ENCODE data around the gene SOWAHD.
A peak's percentile ranks its signal among the peaks of the same experiment; 100 is the strongest.
"Not testable (repeated sequence)": the region's sequence is repeated elsewhere in the genome, so short reads cannot be mapped to it uniquely, and the experiment has no call there.

The SOWAHD gene

GRCh38 chrX:119791437-119792231 is 33.2 kb downstream of the SOWAHD start, which contains the start of gene RPL39:
Gene RPL39 (minus strand): TSS chrX:119791630. CDS start chrX:119791576, 54 bp downstream.
- intact Hi-C loops (cut with DNase I; ENCODE audit: low total_unique reads): loop anchor here (5.0 kb wide), 3 partner anchors 61 to 676 kb away; partner anchors contain the start of genes LAMP2 and UPF3B
- TF ChIP-seq CTCF (IDR thresholded peaks at IDR 0.05): no peak
- Histone ChIP-seq H3K36me3 (peaks cover 0 to 18% (median 14%) of the 10 kb centered on the region in 3 donors), H3K9me3 (no peaks in the 10 kb centered on the region), H3K4me1 (peaks cover 0 to 22% (median 3%) of the 10 kb centered on the region in 4 donors), H3K4me3 (peak within 1 kb of the TSS; percentile 70 to 79), H3K27ac (peak within 1 kb of the TSS; percentile 90 to 92), H3K27me3 (no peaks in the 10 kb centered on the region)
- peak; percentile 78 to 90 for DNase-seq

GRCh38 chrX:119801253-119802221 is 43.1 kb downstream of the SOWAHD start:
- no peak for TF ChIP-seq CTCF (IDR thresholded peaks at IDR 0.05)
- intact Hi-C loops (cut with DNase I; ENCODE audit: low total_unique reads): no loop called here
- no peak for DNase-seq

DNA sequence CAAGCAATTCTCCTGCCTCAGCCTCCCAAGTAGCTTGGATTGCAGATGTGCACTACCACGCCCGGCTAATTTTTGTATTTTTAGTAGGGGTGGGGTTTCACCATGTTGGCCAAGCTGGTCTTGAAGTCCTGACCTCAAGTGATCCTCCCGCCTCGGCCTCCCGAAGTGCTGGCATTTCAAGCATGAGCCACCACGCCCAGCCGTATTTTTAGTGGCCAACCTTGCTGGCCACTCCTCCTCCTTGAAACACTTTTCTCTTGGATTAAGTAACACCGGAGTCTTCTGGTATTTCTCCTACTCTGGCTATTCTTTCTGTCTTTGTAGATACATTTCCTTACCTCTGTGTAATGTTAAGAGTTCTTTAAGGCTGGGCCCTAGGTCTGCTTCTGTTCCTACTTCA is 44.2 kb downstream of the SOWAHD start:
- no peaks in the 10 kb centered on the region for H3K36me3 ChIP-seq
- intact Hi-C loops (cut with DNase I; ENCODE audit: low total_unique reads): no loop called here
- DNase-seq: no peak
- H3K4me3 ChIP-seq: no peak overlapping the region
- TF ChIP-seq CTCF (IDR thresholded peaks at IDR 0.05): no peak
- no peaks in the 10 kb centered on the region for H3K9me3 ChIP-seq
- H3K27me3 ChIP-seq: no peaks in the 10 kb centered on the region
- no peaks in the 10 kb centered on the region for H3K4me1 ChIP-seq
- H3K27ac ChIP-seq: no peak overlapping the region

More at GRCh38 chrX:119801253-119802221, 43.1 kb downstream of the SOWAHD start:
- Histone ChIP-seq H3K9me3 (no peaks in the 10 kb centered on the region), H3K27me3 (no peaks in the 10 kb centered on the region), H3K36me3 (no peaks in the 10 kb centered on the region), H3K4me3 (no peak overlapping the region), H3K4me1 (no peaks in the 10 kb centered on the region), H3K27ac (no peak overlapping the region)

DNA sequence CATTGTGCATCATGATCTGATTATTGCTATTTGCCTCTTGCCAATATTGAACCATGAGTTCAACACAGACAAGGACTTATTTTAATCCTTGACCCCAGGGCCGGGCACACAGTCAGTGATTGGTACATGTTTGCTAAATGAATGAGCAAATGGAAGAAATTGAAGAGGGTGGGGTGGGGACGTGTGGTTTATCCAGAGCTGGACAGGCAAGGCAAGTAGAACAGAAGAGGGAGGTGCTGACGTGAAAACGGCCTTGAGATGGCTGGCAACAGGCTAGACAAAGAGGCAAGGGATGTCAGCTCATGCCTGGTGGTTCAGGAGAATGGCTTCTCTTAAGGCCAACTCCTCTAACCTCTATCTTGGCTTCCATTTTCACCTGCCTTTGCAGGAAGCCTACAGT is 50.1 kb downstream of the SOWAHD start:
- intact Hi-C loops (cut with DNase I; ENCODE audit: low total_unique reads); H3K4me3 ChIP-seq; H3K36me3 ChIP-seq; H3K9me3 ChIP-seq; H3K4me1 ChIP-seq; H3K27me3 ChIP-seq; DNase-seq; H3K27ac ChIP-seq: not testable (repeated sequence)

- TF ChIP-seq CTCF (IDR thresholded peaks at IDR 0.05): no peak
Measured at GRCh38 chrX:119809185-119809666, 50.8 kb downstream of the SOWAHD start.

More at GRCh38 chrX:119809185-119809666, 50.8 kb downstream of the SOWAHD start:
- Histone ChIP-seq H3K4me3 (no peak overlapping the region), H3K4me1 (no peaks in the 10 kb centered on the region), H3K27me3 (no peaks in the 10 kb centered on the region), H3K9me3 (no peaks in the 10 kb centered on the region), H3K36me3 (no peaks in the 10 kb centered on the region), H3K27ac (no peak overlapping the region)
- intact Hi-C loops (cut with DNase I; ENCODE audit: low total_unique reads): no loop called here
- no peak for DNase-seq

All from tibial artery (tissue), 4 donors.